IMR-90 (cell line): ENCODE measurements around the gene PLEKHB1. TPM values are rescaled to one million over a fixed set of nuclear protein-coding genes. Genes with fewer than 3 reads are reported as not detected.

ENCODE experiments used
- ATAC-seq: fragments of 200-7000 bp; cut with Tn5 transposase; 2 replicates; pipeline ENCODE4 v1.9.1; 2020; ENCODE audit warnings: low read depth, mild to moderate bottlenecking, moderate library complexity
- BruUV-seq: library from RNA; stranded (reverse); fragments of 400-500 nt; replicated peaks from 2 replicates; lab custom pipeline; 2021; lab: Mats Ljungman, UMichigan
- CTCF ChIA-PET: fragments of 300-600 bp; formaldehyde crosslinking; extraction: SDS; loops from one replicate; lab custom pipeline; 2021; ENCODE audit warnings: antibody characterized with exemption; lab: Yijun Ruan, JAX
- POLR2A ChIA-PET: fragments of 300-600 bp; sonication (Branson Sonifier 250); formaldehyde crosslinking; loops from one replicate; lab custom pipeline; 2022; ENCODE audit warnings: antibody characterized with exemption; ENCODE audit not compliant: unreplicated experiment; lab: Charles Lee
- DNase-seq: peaks from one replicate; pipeline ENCODE4 v3.0.0; 2013
- H2AFZ ChIP-seq: replicated peaks from 2 replicates; pipeline ENCODE3; 2013; ENCODE audit warnings: low read length, mild to moderate bottlenecking; ENCODE audit not compliant: poor library complexity
- H2AK5ac ChIP-seq: 2 replicates; pipeline ENCODE4 v1.6.1; 2013; ENCODE audit warnings: low read depth, low read length, inconsistent platforms
- H2AK9ac ChIP-seq: replicated peaks from 2 replicates; pipeline ENCODE3; 2013; ENCODE audit warnings: mild to moderate bottlenecking, low read depth, low read length, moderate library complexity; ENCODE audit not compliant: poor library complexity
- H2BK120ac ChIP-seq: 2 replicates; pipeline ENCODE4 v1.6.1; 2013; ENCODE audit warnings: low read depth, low read length, inconsistent platforms
- H2BK15ac ChIP-seq: 3 replicates; pipeline ENCODE4 v1.6.1; 2013; ENCODE audit warnings: low read depth, low read length, inconsistent platforms
- H2BK20ac ChIP-seq: 2 replicates; pipeline ENCODE4 v1.6.1; 2013; ENCODE audit warnings: low read depth, mild to moderate bottlenecking, inconsistent platforms, low read length, moderate library complexity
- H2BK5ac ChIP-seq: 2 replicates; pipeline ENCODE4 v1.6.1; 2013; ENCODE audit warnings: mild to moderate bottlenecking, low read depth, low read length, inconsistent platforms; ENCODE audit not compliant: poor library complexity, severe bottlenecking
- H3K14ac ChIP-seq: replicated peaks from 2 replicates; pipeline ENCODE4 v1.6.1; 2013; ENCODE audit warnings: low read depth, low read length, inconsistent platforms
- H3K18ac ChIP-seq: 2 replicates; pipeline ENCODE4 v1.6.1; 2013; ENCODE audit warnings: low read depth, low read length, control low read depth
- H3K23ac ChIP-seq: 2 replicates; pipeline ENCODE4 v1.6.1; 2013; ENCODE audit warnings: low read depth, low read length, inconsistent platforms
- H3K27ac ChIP-seq: 2 replicates; pipeline ENCODE4 v1.5.1; 2013; ENCODE audit warnings: mild to moderate bottlenecking, control low read depth, low read length; ENCODE audit not compliant: insufficient read depth
- H3K27me3 ChIP-seq: 2 replicates; pipeline ENCODE4 v1.6.1; 2013; ENCODE audit warnings: low read length; ENCODE audit not compliant: control insufficient read depth, insufficient read depth
- H3K36me3 ChIP-seq: 2 replicates; pipeline ENCODE4 v1.6.1; 2013; ENCODE audit warnings: low read length, mixed read lengths; ENCODE audit not compliant: control insufficient read depth, insufficient read depth
- H3K4ac ChIP-seq: 2 replicates; pipeline ENCODE4 v1.6.1; 2013; ENCODE audit warnings: low read depth, low read length, inconsistent platforms
- H3K4me1 ChIP-seq: 2 replicates; pipeline ENCODE4 v1.6.1; 2013; ENCODE audit warnings: low read length, mixed read lengths; ENCODE audit not compliant: control insufficient read depth, insufficient read depth
- H3K4me2 ChIP-seq: 2 replicates; pipeline ENCODE4 v1.6.1; 2013; ENCODE audit warnings: low read depth, mild to moderate bottlenecking, control low read depth, low read length, moderate library complexity
- H3K4me3 ChIP-seq: 2 replicates; pipeline ENCODE4 v1.5.1; 2013; ENCODE audit warnings: low read depth, mild to moderate bottlenecking, control low read depth, low read length, moderate library complexity; ENCODE audit not compliant: insufficient read depth
- H3K56ac ChIP-seq: 2 replicates; pipeline ENCODE4 v1.6.1; 2013; ENCODE audit warnings: low read length, inconsistent platforms; ENCODE audit not compliant: insufficient read depth; ENCODE audit errors: extremely low read depth
- H3K79me1 ChIP-seq, 2 experiments: 2 replicates each; pipeline ENCODE4 v1.6.1; 2013; ENCODE audit warnings: low read length in 2 of 2, inconsistent platforms in 1 of 2, low read depth in 1 of 2
- H3K9ac ChIP-seq: 2 replicates; pipeline ENCODE4 v1.6.1; 2013; ENCODE audit warnings: low read depth, low read length, control low read depth
- H3K9me1 ChIP-seq: 2 replicates; pipeline ENCODE4 v1.6.1; 2013; ENCODE audit warnings: low read length, inconsistent platforms; ENCODE audit not compliant: insufficient read depth
- H3K9me3 ChIP-seq: 2 replicates; pipeline ENCODE4 v1.6.1; 2013; ENCODE audit warnings: low read length; ENCODE audit not compliant: control insufficient read depth, insufficient read depth
- H4K20me1 ChIP-seq: 2 replicates; pipeline ENCODE4 v1.6.1; 2013; ENCODE audit warnings: low read length, inconsistent platforms; ENCODE audit not compliant: insufficient read depth
- H4K5ac ChIP-seq: 2 replicates; pipeline ENCODE4 v1.6.1; 2013; ENCODE audit warnings: mild to moderate bottlenecking, low read depth, low read length, control low read depth
- H4K8ac ChIP-seq, 2 experiments: 2 replicates each; pipeline ENCODE4 v1.6.1; 2013; ENCODE audit warnings: low read depth in 2 of 2, low read length in 2 of 2, control low read depth in 1 of 2, inconsistent platforms in 1 of 2
- H4K91ac ChIP-seq: 2 replicates; pipeline ENCODE4 v1.6.1; 2013; ENCODE audit warnings: low read depth, low read length, inconsistent platforms; ENCODE audit not compliant: insufficient read depth
- MXI1 ChIP-seq: IDR thresholded peaks from 2 replicates; pipeline ENCODE4 v1.6.1; 2012; ENCODE audit warnings: low read depth, mild to moderate bottlenecking, low read length, moderate library complexity, borderline replicate concordance
- WGBS, 2 experiments: methylation state at CpG; one replicate each; pipeline versions ENCODE4 v1.1.5 to v1.1.7; 2013; ENCODE audit warnings: missing lambda C conversion rate in 2 of 2; ENCODE audit not compliant: insufficient read length in 1 of 2; ENCODE audit errors: extremely low coverage in 2 of 2; 5-methylcytosine and 5-hydroxymethylcytosine counted together
- dilution Hi-C: fragments of 300-500 bp; cut with HindIII; formaldehyde crosslinking; loops from one replicate; pipeline ENCODE4 v1.14.3; 2018; ENCODE audit warnings: low sequenced_read_pairs; ENCODE audit not compliant: unreplicated experiment
- in situ Hi-C: fragments of 300-500 bp; cut with MboI; formaldehyde crosslinking; loops from 3 replicates; pipeline ENCODE4 v1.14.3; 2019; ENCODE audit warnings: low sequenced_read_pairs, inconsistent platforms, mixed read lengths
- intact Hi-C: fragments of 100-400 bp; cut with micrococcal nuclease; formaldehyde crosslinking; loops from 2 replicates; pipeline ENCODE4 v1.10.0; 2022
- polyA plus RNA-seq, 3 experiments: library from polyadenylated mRNA; depleted of rRNA; stranded (reverse); fragments of >200 nt; gene quantifications; 2 replicates each; pipeline ENCODE4 v1.2.3, GENCODE V29; 2012; ENCODE audit warnings: low replicate concordance in 1 of 3
- total RNA-seq: library from RNA; depleted of rRNA; stranded (reverse); fragments of >200 nt; gene quantifications from 2 replicates; pipeline ENCODE4 v1.2.3, GENCODE V29; 2012

Gene PLEKHB1
- total and polyA plus RNA-seq, 2 of the 4 experiments (the other 2 are of a cell fraction), result 0.36 to 0.86 TPM

GRCh38 chr11:73680687-73681086, 34.3 kb downstream of the PLEKHB1 start:
- intact Hi-C loops (loop anchor here (5.0 kb wide), 1 partner anchor 57 kb away; no protein-coding TSS in a partner anchor), in situ Hi-C loops (no loop called here), dilution Hi-C loops (no loop called here)
- Histone ChIP-seq H2BK20ac (no peak overlapping the region), H3K4me2 (no peak overlapping the region), H3K4ac (no peak overlapping the region), H3K36me3 (peaks cover 16% of the 10 kb centered on the region), H4K20me1 (no peaks in the 10 kb centered on the region), H3K14ac (no peak overlapping the region), H4K91ac (no peak overlapping the region), H2BK15ac (no peak overlapping the region), H3K9ac (no peak overlapping the region), H3K9me3 (no peaks in the 10 kb centered on the region), H2AK9ac (no peak overlapping the region), H3K18ac (no peak overlapping the region), H2BK120ac (no peak overlapping the region), H3K56ac (no peak overlapping the region), H3K27ac (peak overlapping the region; percentile 21; the same call in 1 of the 2 replicates), H2BK5ac (no peak overlapping the region), H2AK5ac (no peak overlapping the region), H2AFZ (no peak overlapping the region), H3K4me1 (no peaks in the 10 kb centered on the region), H3K4me3 (no peak overlapping the region), H4K8ac (no peak overlapping the region), H3K23ac (no peak overlapping the region), H3K27me3 (no peaks in the 10 kb centered on the region), H3K9me1 (no peaks in the 10 kb centered on the region), H3K79me1 (peaks cover 0 to 7% of the 10 kb centered on the region in 2 experiments; a peak in 2 of 4 replicates), H4K5ac (no peak overlapping the region)
- POLR2A ChIA-PET, result no interaction called here
- DNase-seq, result peak; percentile 44
- ATAC-seq, result peak; percentile 84
- no TSS peak for BruUV-seq
- WGBS, 2 experiments, result no CpG with 5 or more reads among the region's 2 CpGs
- CTCF ChIA-PET, result interaction anchor here (0.7 to 0.9 kb wide), 3 partner anchors 9 to 99 kb away, joined by 3 to 4 read pairs (median 3); no protein-coding TSS in a partner anchor
- no peak for TF ChIP-seq MXI1
